Activated naive CD8-positive, alpha-beta T cell treated with anti-CD3 and anti-CD28 coated beads, Interleukin-2, amount 50 U/mL, for 16 hours (primary cell): ENCODE measurements around the gene ALPL.

Experiments used
- DNase-seq: peaks from one replicate; pipeline ENCODE4 v3.0.0-alpha.2; 2020; ENCODE audit warnings: low read depth, low spot score

ALPL gene

GRCh38 chr1:21576031-21576797 is 67.0 kb downstream of the ALPL start:
- no peak for DNase-seq

- DNase-seq: no peak
These were observed 67.6 kb downstream of the ALPL start for GRCh38 chr1:21576798-21577187.

- no peak for DNase-seq
These were observed 68.1 kb downstream of the ALPL start for GRCh38 chr1:21577324-21577723.

GRCh38 chr1:21577933-21578332 is 68.7 kb downstream of the ALPL start:
- DNase-seq: no peak

GRCh38 chr1:21579791-21580190 is 70.6 kb downstream of the ALPL start:
- DNase-seq: no peak

- DNase-seq: no peak
These were observed 74.9 kb downstream of the ALPL start for GRCh38 chr1:21584096-21584495.

- DNase-seq: no peak
These were observed 75.8 kb downstream of the ALPL start for GRCh38 chr1:21585037-21585436.

- no peak for DNase-seq
These were observed 77.0 kb downstream of the ALPL start for GRCh38 chr1:21586222-21586621.

- no peak for DNase-seq
These were observed 77.8 kb downstream of the ALPL start for GRCh38 chr1:21586846-21587601.

GRCh38 chr1:21587602-21587953 is 78.4 kb downstream of the ALPL start:
- no peak for DNase-seq

GRCh38 chr1:21589618-21590017 is 80.4 kb downstream of the ALPL start:
- no peak for DNase-seq

GRCh38 chr1:21590126-21590880 is 81.1 kb downstream of the ALPL start:
- no peak for DNase-seq

- DNase-seq: no peak
These were observed 81.7 kb downstream of the ALPL start for GRCh38 chr1:21590934-21591333.

- DNase-seq: no peak
These were observed 83.1 kb downstream of the ALPL start for GRCh38 chr1:21592086-21592865.

GRCh38 chr1:21593231-21593630 is 84.0 kb downstream of the ALPL start:
- DNase-seq: no peak

GRCh38 chr1:21594501-21594900 is 85.3 kb downstream of the ALPL start:
- DNase-seq: no peak

GRCh38 chr1:21594935-21595897 is 86.0 kb downstream of the ALPL start:
- DNase-seq: no peak

- no peak for DNase-seq
These were observed 87.0 kb downstream of the ALPL start for GRCh38 chr1:21596174-21596573.

GRCh38 chr1:21596628-21597027 is 87.4 kb downstream of the ALPL start:
- DNase-seq: no peak

GRCh38 chr1:21597753-21598152 is 88.5 kb downstream of the ALPL start:
- DNase-seq: no peak

- DNase-seq: no peak
These were observed 89.2 kb downstream of the ALPL start for GRCh38 chr1:21598417-21598816.
